ENCODE results near the gene RBKS.
"Not testable (repeated sequence)": the region's sequence is repeated elsewhere in the genome, so short reads cannot be mapped to it uniquely, and the experiment has no call there.

RBKS gene

DNA sequence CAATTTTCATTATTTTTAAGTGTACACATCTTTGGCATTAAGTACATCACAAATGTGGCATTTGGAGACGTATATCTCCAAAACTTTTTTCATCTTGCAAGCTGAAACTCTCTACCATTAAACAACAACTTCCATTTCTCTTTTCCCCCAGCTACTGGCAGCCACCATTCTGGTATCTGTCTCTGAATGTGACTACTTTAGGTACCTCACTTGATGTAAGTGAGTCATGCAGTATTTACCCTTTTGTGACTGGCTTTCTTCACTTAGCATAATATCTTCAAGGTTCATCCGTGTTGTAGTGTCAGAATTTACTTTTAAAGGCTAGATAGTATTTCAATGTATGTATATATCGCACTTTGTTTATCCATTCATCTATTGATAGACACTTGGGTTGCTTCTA, 17.4 kb upstream of the RBKS start:
- DNase-seq (ENCODE audit: insufficient read length, low spot score) (no peak), FAIRE-seq (no peak)

DNA sequence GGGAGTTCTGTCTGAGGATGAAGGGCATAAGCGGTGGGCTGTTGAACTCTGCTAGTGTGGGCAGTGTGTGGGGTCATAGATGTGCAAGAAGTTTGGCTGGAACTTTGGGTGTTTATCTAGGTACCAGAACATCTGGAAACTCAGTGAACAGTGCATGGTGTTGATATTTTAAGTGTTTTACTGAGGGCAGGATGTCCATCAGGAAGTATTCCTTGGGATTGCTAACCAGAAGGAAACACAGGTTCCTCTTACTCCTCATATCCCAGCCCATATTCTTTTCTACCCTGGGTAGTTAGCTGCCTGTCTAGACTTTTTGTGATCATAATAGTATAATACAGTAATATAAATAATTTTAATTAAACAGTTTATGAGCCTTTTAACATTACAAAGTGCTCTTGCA, 15.9 kb upstream of the RBKS start:
- no peak for FAIRE-seq
- no peak for DNase-seq (ENCODE audit: insufficient read length, low spot score)

DNA sequence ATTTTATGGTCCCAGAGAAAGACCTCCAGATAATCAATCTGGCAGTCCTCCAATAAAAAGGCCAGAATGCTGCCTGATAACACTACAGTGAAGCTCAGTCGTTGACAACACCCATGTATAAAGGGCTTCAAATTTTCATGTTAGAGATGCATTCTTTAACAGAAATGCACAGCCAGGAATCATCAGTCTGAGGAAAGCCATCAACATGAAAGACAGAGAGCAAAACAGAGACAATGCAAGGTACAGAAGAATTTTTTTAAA, 14.1 kb upstream of the RBKS start:
- no peak for FAIRE-seq
- no peak for DNase-seq (ENCODE audit: insufficient read length, low spot score)

DNA sequence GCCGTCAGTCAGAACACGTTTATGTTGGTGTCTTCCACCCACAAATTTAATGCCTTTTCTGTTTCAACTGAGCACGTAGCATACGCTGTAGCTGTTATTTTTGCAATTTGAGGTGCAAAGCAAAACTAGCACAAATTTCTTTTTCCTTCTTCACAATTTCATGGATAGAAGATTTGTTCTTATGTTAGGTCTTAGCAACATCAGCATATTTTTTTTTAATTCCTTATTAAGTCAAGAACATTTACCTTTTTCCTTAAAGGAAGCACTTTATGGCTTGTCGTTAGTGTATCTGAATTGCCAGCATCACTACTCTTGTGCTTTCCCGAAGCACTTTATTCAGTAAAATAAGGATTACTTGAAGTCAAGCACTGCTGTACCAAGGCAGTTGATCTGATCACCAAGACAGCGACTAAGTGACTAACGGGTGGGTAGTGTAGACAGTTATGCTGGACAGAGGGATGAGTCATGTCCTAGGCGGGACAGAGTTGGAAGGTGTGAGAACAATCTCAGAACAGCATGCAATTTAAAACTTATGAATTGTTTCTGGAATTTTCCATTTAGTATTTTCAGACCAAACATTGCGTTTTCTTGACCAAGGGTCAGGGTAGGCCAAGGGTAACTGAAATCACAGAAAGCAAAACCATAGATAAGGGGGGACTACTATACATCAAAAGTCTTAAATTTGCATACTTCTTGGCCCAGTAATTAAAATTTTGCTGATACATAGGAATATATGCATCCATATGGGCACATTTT, 13.6 kb upstream of the RBKS start:
- DNase-seq (ENCODE audit: insufficient read length, low spot score) (no peak), FAIRE-seq (peak; percentile 40)

DNA sequence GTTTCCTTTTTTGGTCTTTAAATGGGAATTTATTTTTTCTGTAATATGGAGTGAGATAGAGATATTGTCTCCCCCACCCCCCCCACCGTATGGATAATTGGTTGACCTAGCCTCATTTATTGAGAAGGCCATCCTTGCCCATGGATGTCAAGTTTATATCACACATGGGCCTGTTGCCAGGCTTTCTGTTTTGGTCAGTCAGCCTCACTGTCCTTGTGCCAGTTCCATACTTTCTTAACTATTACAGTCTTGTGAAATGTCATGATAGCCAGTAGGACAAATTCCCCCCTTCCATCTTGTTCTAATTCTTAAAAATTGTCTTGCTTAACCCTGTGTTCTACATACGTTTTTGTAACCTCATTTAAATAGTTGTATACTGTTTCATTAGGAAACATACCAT, 12.8 kb upstream of the RBKS start:
- no peak for DNase-seq (ENCODE audit: insufficient read length, low spot score)
- no peak for FAIRE-seq

DNA sequence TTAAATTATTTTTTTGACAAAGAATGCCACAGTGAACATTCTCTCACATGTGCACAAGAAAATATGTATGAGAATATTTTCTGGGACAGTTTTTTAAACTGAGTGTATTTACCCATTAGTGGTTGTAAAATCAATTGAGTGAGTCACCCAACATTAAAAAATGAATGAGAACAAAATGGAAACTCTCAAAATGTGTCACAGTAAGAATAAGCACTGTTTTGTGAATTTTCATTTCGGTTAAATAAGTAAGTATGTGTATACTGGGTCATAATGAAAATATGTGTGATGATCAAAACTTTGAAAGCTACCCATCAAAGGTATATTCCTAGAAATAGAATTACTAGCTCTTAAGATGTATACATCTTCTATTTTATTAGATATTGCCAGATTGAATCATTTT, 11.9 kb upstream of the RBKS start:
- no peak for DNase-seq (ENCODE audit: insufficient read length, low spot score)
- no peak for FAIRE-seq

DNA sequence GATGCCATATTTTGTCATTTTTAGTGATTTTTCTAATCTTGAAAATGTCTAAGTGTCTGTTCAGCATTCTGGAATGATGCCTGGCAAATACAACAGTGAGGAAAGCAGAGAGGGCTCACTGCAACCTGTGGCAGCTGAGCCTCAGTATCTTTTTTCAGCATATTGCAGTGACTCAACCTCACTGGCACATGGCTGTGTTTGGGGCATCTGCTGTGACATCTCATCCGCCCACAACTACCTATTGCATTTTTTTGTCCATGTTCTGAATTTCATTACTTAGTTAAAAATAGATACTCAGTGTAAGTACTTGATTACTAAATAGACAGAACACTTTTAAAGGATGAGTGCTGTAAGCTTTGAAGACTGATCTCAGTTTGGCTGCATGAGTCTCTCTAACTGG, 11.0 kb upstream of the RBKS start:
- FAIRE-seq = no peak
- DNase-seq (ENCODE audit: insufficient read length, low spot score) = no peak

DNA sequence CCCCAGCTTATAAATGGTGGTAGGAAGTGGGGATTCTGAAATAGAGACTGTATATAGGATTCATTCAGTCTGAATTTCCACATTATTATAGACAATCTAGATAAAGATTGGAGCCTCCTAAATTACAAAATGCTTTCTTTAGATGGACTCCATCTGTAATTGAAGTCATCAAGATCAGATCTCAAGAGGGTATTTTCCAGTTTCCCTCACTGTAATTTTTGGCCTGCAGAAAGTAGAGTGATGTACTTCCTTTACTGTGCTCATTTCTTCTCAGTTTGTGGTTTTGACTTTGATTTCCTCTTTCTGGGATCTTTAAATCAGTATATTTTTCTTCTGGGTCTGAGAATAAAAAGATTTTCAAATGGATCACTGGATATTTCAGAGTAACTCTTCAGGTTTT, 7.5 kb upstream of the RBKS start:
- FAIRE-seq (no peak), DNase-seq (ENCODE audit: insufficient read length, low spot score) (no peak)

DNA sequence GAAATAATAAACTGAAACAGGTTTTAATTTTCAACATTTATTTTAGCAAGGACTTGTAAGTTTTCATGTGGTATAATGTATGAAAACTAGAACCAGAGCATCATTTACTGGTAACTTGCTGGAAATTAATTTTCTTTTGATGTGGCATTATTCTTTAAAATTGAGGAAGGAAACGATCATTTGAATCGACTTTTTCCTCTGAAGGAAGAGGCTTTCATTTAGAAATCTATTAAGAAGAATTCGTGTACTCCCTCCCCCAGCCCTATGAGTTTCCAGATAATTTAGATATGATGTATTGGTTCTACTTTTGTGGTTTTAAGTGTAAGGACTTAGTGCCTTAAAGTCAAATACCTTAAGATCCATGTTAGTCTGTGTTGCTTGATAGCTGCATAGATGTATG, 2.8 kb upstream of the RBKS start:
- no peak for FAIRE-seq
- DNase-seq (ENCODE audit: insufficient read length, low spot score) = no peak

DNA sequence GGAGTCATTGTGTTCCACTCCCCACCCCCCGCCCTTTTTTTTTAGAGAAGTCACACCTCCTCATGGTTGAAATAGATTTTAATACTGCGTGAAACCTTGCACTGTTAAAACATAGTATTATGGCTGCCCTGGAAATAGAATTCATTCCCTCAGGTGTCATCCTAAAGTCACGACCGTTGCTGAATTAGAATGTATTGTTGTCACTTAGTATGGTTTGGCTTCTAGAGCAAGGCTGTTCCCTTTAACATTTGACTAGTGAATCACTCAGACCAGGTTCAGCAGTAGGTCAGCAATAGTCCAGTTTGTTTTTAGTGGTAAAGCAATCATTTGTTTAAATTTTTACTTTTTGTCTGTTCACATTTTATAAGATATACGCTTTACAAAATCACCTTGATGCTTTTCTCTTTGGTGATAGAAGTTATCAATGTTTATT, 1.5 kb upstream of the RBKS start:
- DNase-seq (ENCODE audit: insufficient read length, low spot score) = no peak
- FAIRE-seq = no peak

DNA sequence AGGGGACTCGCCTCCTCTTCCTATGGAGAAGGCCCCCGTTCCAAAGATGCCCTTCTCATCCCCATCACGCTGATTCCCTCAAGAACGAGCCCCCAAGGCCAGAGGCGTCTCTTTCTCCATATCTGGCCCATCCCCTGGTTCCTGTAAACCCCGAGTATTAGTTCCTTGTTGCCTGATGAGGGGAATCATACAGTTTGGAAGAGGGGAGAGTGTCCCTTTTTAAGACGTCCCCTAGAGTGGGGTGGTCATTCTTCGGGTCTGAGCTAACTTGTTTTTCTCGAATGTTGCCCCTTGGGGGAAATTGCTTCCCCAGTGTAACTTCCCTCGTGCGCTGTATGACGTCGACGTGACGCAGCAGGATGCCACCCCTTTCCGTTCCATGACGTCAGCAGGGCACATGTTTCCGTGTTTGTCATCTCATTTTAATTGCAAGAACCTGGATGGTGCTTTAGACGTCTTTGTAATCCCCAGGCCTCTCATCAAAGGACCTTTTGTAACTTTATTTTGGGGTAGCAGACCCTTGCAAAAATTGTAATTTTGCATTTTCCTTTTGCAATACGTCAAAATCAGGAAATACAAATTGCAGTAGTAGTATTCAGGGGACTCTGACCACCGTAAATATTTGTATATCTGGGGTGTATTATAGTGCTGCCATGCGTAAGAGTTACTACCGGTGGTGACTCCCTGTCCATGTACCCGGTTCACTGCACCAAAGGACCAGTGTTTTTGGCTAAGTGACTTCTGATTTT, 911 bp upstream of the RBKS start:
- peak; percentile 74 for DNase-seq (ENCODE audit: insufficient read length, low spot score)
- FAIRE-seq = peak; percentile 79

DNA sequence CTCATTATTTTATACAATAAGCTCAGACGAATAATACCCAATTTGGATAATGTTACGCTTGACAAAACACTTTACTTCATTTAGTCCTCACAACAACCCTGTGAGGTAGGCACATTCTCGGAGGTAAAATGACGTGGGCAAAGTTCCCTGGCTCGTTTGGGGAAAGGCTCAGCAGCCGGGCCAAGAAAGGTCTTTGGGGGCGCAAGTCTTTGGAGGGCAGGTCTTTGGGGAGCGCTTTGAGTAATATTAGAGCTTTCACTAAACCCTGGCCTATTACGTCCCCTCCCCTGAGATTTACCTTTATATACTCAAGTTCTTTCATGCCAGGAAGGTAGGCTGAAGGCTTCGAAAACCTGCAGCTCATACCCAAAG, 427 bp downstream of the RBKS start:
- FAIRE-seq (no peak), DNase-seq (ENCODE audit: insufficient read length, low spot score) (no peak)

DNA sequence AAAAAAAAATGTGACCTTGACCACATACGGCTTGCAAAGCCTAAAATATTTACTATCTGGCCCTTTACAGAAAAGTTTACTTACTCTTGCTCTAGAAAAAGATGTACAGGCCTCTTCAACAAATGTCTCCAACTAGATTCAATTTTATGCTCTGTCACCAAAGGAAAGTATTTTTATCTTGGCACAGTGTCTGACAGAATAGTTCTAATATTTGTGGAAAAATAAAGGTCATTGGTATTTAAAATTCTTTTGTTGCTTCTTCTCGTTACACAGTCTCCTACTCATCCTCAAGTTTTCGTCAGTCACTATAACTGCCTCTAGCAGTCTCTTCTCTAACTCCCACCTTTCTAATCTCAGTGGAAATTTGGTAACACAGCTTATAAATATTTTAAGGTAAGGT, 1.4 kb downstream of the RBKS start:
- no peak for DNase-seq (ENCODE audit: insufficient read length, low spot score)
- no peak for FAIRE-seq

DNA sequence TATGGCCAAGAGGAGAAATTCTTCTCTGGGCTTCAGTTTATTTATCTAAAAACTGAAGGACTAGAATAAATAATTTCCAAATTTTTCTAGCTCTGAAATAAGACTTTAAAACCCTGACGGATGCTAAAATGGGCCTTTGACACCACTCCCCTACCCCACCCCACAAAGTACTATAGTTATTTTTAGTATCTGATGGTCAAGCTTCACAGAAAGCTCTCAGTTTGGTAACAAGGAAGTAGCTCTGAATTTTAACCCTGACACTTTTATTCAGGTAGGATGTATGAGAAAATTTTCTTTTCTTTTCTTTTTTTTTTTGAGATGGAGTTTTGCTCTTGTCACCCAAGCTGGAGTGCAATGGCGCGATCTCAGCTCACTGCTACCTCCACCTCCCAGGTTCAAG, 2.4 kb downstream of the RBKS start:
- DNase-seq (ENCODE audit: insufficient read length, low spot score) (no peak), FAIRE-seq (no peak)

DNA sequence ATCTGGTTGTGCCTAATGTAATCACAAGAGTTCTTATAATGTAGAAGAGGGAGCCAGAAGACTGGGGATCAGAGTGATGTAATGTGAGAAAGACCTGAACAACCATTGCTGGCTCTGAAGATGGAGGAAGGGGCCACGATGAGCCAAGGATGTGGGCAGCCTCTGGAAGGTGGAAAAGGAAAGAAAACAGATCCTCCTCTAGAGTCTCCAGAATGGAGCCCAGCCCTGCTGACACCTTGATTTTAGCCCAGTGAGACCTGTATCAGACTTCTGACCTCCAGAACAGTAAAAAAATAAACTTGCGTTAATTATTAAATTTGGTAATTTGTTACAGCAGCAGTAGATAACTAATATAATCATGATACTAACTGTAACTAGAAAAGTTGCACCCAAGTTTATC, 3.1 kb downstream of the RBKS start:
- no peak for FAIRE-seq
- DNase-seq (ENCODE audit: insufficient read length, low spot score) = no peak

DNA sequence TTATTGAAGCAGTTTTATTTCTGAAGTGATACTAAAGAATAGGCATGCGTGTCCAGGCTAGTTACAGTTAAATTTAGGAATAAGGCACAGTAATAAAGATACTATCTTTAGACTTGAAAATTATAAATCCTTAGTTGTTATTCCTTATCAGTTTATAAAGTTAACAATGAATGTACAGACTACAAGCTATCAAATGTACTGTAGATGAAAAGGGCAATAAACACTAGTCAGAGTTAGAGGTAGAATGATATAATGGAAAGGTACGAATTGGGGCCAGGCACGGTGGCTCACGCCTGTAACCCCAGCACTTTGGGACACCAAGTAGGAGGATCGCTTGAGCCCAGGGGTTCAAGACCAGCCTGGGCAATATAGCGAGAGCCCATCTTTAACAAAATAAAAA, 3.9 kb downstream of the RBKS start:
- DNase-seq (ENCODE audit: insufficient read length, low spot score) (no peak), FAIRE-seq (no peak)

DNA sequence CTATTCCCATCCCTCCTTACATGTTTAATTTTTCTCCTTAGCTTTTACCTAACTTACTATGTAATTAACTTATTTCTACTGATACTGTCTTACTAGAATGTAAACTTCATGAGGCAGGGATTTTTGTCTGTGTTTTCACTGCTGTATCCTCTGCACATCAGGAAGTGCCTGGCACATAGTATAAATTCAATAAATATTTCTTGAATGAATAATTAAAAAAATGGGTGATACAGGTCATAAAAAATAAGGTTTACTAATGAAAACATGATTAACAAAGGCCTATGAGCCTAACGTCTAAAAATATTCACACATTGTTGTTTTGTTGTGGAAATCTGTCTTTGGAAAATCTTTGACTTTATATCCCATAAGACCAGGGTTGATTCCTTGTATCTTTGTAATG, 4.5 kb downstream of the RBKS start:
- FAIRE-seq (no peak), DNase-seq (ENCODE audit: insufficient read length, low spot score) (no peak)

DNA sequence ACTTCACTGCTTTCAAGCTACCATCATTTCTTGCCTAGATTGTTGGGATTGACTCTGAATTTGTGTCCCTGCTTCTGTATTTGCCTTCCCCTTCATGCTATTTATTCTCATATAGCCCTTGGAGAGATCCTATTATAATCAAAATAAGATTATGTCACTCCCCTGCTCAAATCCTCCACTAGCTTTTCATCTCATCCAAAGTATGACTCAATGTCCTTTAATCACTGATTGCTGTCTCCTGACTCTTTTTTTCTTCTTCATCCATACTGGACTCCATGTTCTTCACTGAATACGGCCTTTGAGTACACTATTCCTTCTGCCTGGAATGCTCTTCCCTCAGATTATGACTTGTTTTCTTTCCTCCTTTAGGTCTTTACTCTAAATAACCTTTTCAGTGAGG, 5.0 kb downstream of the RBKS start:
- no peak for DNase-seq (ENCODE audit: insufficient read length, low spot score)
- no peak for FAIRE-seq

DNA sequence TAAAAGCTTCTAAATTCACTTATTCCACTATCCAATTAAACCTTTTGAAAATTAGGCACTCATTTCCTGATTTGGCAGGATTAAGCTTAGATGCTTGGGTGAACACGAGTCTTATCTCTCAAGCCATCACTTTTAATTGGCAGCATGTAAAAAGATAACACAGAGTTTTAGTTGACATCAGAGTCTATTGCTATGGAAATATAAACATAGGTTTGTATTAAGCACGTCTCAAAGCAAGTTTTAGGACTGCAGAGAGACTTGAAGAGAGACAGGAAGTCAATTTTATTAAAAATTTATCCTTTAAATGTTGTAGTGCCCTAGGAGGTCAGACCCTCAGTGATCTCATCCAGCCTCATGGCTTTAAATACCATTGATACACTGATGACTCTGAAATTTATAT, 5.6 kb downstream of the RBKS start:
- DNase-seq (ENCODE audit: insufficient read length, low spot score) = no peak
- no peak for FAIRE-seq

DNA sequence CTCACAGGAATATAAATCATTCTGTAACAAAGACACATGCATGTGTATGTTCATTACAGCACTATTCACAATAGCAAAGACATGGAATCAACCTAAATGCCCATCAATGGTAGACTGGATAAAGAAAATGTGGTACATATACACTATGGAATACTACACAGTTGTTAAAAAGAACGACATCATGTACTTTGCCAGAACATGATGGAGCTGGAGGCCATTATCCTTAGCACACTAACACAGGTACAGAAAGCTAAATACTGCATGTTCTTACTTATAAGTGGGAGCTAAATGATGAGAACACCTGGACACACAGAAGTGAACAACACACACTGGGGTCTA, 7.6 kb downstream of the RBKS start:
- not testable (repeated sequence) for FAIRE-seq; DNase-seq (ENCODE audit: insufficient read length, low spot score)

DNA sequence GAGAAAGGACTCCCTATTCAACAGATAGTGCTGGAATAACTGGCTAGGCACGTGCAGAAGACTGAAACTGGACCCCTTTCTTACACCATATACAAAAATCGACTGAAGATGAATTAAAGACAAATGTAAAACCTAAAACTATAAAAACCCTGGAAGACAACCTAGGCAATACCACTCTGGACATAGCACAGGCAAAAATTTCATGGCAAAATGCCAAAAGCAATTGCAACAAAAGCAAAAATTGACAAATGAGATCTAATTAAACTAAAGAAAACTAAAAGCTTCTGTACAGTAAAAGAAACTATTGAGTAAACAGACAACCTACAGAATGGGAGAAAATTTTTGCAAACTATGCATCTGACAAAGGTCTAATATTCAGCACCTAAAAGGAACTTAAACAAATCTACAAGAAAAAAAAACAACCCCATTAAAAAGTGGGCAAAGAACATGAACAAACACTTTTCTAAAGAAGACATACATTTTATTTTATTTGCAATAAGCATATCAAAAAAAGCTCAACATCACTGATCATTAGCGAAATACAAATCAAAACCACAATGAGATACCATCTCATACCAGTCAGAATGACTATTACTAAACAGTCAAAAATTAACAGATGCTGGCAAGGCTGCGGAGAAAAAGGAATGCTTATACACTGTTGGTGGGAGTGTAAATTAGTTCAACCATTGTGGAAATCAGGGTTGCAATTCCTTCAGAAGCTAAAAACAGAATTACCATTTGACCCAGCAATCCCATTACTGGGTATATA, 8.2 kb downstream of the RBKS start:
- FAIRE-seq; DNase-seq (ENCODE audit: insufficient read length, low spot score): not testable (repeated sequence)

DNA sequence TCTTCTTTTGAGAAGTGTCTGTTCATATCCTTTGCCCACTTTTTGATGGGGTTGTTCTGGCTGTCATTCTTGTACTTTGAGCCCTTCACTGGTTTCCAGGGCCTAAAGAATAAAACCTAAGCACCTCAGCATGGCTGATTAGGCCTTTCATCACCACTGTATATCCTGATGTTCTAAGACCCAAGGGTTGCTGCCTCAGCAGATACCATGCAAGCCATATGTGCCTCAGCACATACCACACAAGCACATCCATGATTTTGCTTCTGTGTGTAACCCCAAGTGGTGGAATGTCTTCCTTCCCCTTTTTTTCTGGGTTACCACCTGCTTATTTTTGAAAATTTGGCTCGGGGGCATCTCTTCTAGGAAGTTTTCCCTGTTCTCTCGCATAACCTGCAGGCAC, 11.4 kb downstream of the RBKS start:
- FAIRE-seq = no peak

More for the DNA sequence above, 11.4 kb downstream of the RBKS start:
- DNase-seq (ENCODE audit: insufficient read length, low spot score) = no peak

Measured in HTR-8/SVneo (cell line).